ENCODE data around the gene FAM131C.
"Not testable (repeated sequence)": the region's sequence is repeated elsewhere in the genome, so short reads cannot be mapped to it uniquely, and the experiment has no call there.

FAM131C gene

GRCh38 chr1:16032388-16033102 is 40.9 kb downstream of the FAM131C start:
- peak; percentile 86 for DNase-seq

GRCh38 chr1:16031551-16031950 is 41.9 kb downstream of the FAM131C start:
- no peak for DNase-seq

GRCh38 chr1:16029288-16029687 is 44.2 kb downstream of the FAM131C start:
- no peak for DNase-seq

- not testable (repeated sequence) for DNase-seq
Observed at GRCh38 chr1:16029003-16029268, 44.5 kb downstream of the FAM131C start.

GRCh38 chr1:16028237-16029002 is 45.0 kb downstream of the FAM131C start:
- no peak for DNase-seq

- no peak for DNase-seq
Observed at GRCh38 chr1:16026723-16027484, 46.5 kb downstream of the FAM131C start.

- DNase-seq, result not testable (repeated sequence)
Observed at GRCh38 chr1:16026302-16026701, 47.1 kb downstream of the FAM131C start.

GRCh38 chr1:16023050-16023653 is 50.3 kb downstream of the FAM131C start:
- DNase-seq, result no peak

- DNase-seq, result no peak
Observed at GRCh38 chr1:16022393-16022792, 51.1 kb downstream of the FAM131C start.

GRCh38 chr1:16021681-16022080 is 51.8 kb downstream of the FAM131C start, which contains the start of gene CLCNKA:
Gene CLCNKA (plus strand): TSS chr1:16022036. CDS start chr1:16022620, 584 bp downstream.
- DNase-seq, result no peak

GRCh38 chr1:16020878-16021277 is 52.6 kb downstream of the FAM131C start:
- DNase-seq, result not testable (repeated sequence)

- no peak for DNase-seq
Observed at GRCh38 chr1:16020325-16020724, 53.1 kb downstream of the FAM131C start.

- DNase-seq, result no peak
Observed at GRCh38 chr1:16019644-16020277, 53.7 kb downstream of the FAM131C start.

GRCh38 chr1:16018749-16019643 is 54.5 kb downstream of the FAM131C start:
- DNase-seq, result no peak

GRCh38 chr1:16018308-16018707 is 55.1 kb downstream of the FAM131C start:
- no peak for DNase-seq

GRCh38 chr1:16017461-16018303 is 55.8 kb downstream of the FAM131C start, which contains the start of gene HSPB7:
Gene HSPB7 (minus strand): TSS chr1:16018043. CDS start chr1:16017963, 80 bp downstream.
- no peak for DNase-seq

GRCh38 chr1:16017076-16017460 is 56.4 kb downstream of the FAM131C start:
- no peak for DNase-seq

GRCh38 chr1:16015960-16016901 is 57.2 kb downstream of the FAM131C start:
- DNase-seq, result no peak

GRCh38 chr1:16015491-16015890 is 58.0 kb downstream of the FAM131C start:
- DNase-seq, result no peak
